HepG2 (cell line): ENCODE measurements around the gene RBX1. TPM values are rescaled to one million over a fixed set of nuclear protein-coding genes. Genes with fewer than 3 reads are reported as not detected.
A peak's percentile ranks its signal among the peaks of the same experiment; 100 is the strongest.

Experiments used
- ATAC-seq: fragments of 200-7000 bp; cut with Tn5 transposase; 3 replicates; pipeline ENCODE4 v1.9.1; 2020; ENCODE audit warnings: mild to moderate bottlenecking, moderate library complexity
- BruUV-seq: library from RNA; stranded (reverse); fragments of 400-500 nt; replicated peaks from 2 replicates; lab custom pipeline; 2021; lab: Mats Ljungman, UMichigan
- CTCF ChIA-PET: fragments of 300-600 bp; formaldehyde crosslinking; extraction: SDS; loops from one replicate; lab custom pipeline; 2021; ENCODE audit warnings: low total read pairs, inconsistent platforms, low intra/inter-chr PET ratio; lab: Yijun Ruan, JAX
- POLR2A ChIA-PET: fragments of 350-600 bp; sonication (Branson Sonifier 250); formaldehyde crosslinking; loops from one replicate; lab custom pipeline; 2020; ENCODE audit warnings: antibody characterized with exemption, inconsistent platforms; lab: Yijun Ruan, JAX
- DNase-seq: peaks from one replicate; pipeline ENCODE4 v3.0.0-alpha.2; 2015; ENCODE audit warnings: low spot score
- FAIRE-seq: peaks from 3 replicates; lab custom pipeline; 2011; peaks lifted over from hg19 to GRCh38; lab: Jason Lieb, UNC
- H2AFZ ChIP-seq: one replicate; pipeline ENCODE4 v1.6.1; 2011; ENCODE audit warnings: low read length, inconsistent platforms
- H3K27ac ChIP-seq: fragments of 300-600 bp; 3 replicates; pipeline ENCODE4 v1.8.0; 2011; ENCODE audit warnings: mixed run types, mild to moderate bottlenecking, mixed read lengths, low read length, inconsistent platforms; ENCODE audit not compliant: insufficient read depth; ENCODE audit errors: extremely low read length
- H3K27me3 ChIP-seq, 2 experiments: fragments of 200-600 bp in 1 of 2; 2 replicates in 1 of 2; 3 replicates in 1 of 2; pipeline versions ENCODE4 v1.6.0 to v1.8.0; 2011; ENCODE audit warnings: low read length in 2 of 2, mild to moderate bottlenecking in 2 of 2, moderate library complexity in 2 of 2, inconsistent platforms in 1 of 2; ENCODE audit not compliant: insufficient read depth in 2 of 2, control insufficient read depth in 1 of 2
- H3K36me3 ChIP-seq, 2 experiments: fragments of 200-600 bp in 1 of 2; replicated peaks in 1 of 2; 2 replicates in 1 of 2; 3 replicates in 1 of 2; pipeline versions ENCODE4 v1.5.1 to v1.8.0; 2011; ENCODE audit warnings: low read length in 2 of 2, inconsistent platforms in 1 of 2; ENCODE audit not compliant: insufficient read depth in 2 of 2, control insufficient read depth in 1 of 2
- H3K4me1 ChIP-seq: 2 replicates; pipeline ENCODE4 v1.5.1; 2012; ENCODE audit warnings: low read length, inconsistent platforms; ENCODE audit not compliant: insufficient read depth
- H3K4me2 ChIP-seq: 2 replicates; pipeline ENCODE4 v1.6.0; 2011; ENCODE audit warnings: low read depth, low read length, inconsistent platforms
- H3K4me3 ChIP-seq, 3 experiments: fragments of 200-600 bp in 1 of 3; sonication (generic), shearing (Covaris generic) in 1 of 3; replicated peaks in 1 of 3; 2 replicates each; pipeline ENCODE4 v1.5.1; 2011 to 2016; ENCODE audit warnings: low read length in 3 of 3, inconsistent platforms in 2 of 3, low read depth in 2 of 3, mild to moderate bottlenecking in 2 of 3, control low read depth in 1 of 3, mixed read lengths in 1 of 3; ENCODE audit not compliant: insufficient read depth in 1 of 3
- H3K79me2 ChIP-seq: one replicate; pipeline ENCODE4 v1.6.1; 2011; ENCODE audit warnings: low read length, inconsistent platforms; ENCODE audit not compliant: insufficient read depth
- H3K9ac ChIP-seq: 2 replicates; pipeline ENCODE4 v1.6.0; 2011; ENCODE audit warnings: mild to moderate bottlenecking, low read depth, low read length, inconsistent platforms; ENCODE audit not compliant: insufficient read depth
- H3K9me3 ChIP-seq: 2 replicates; pipeline ENCODE4 v1.5.1; 2012; ENCODE audit warnings: mild to moderate bottlenecking, low read length
- H4K20me1 ChIP-seq: 2 replicates; pipeline ENCODE4 v1.6.0; 2011; ENCODE audit warnings: inconsistent platforms, mild to moderate bottlenecking, low read length, moderate library complexity; ENCODE audit not compliant: insufficient read depth
- ASH2L ChIP-seq: fragments of 300-600, 200-600 bp; sonication (generic); IDR thresholded peaks from 2 replicates; pipeline ENCODE4 v1.7.0; 2017; ENCODE audit warnings: low read depth, mild to moderate bottlenecking, moderate library complexity, mixed read lengths, low read length; ENCODE audit not compliant: insufficient read length
- CEBPB ChIP-seq: IDR thresholded peaks from 2 replicates; pipeline ENCODE4 v1.6.1; 2011; ENCODE audit warnings: low read depth, low read length, improper control_type of control experiment, borderline replicate concordance
- GABPA ChIP-seq, 2 experiments: IDR thresholded peaks; 2 replicates each; pipeline ENCODE4 v1.6.1; 2011 to 2016; ENCODE audit warnings: low read depth in 2 of 2, low read length in 1 of 2, missing biosample characterization in 1 of 2, missing genetic modification characterization in 1 of 2
- GZF1 ChIP-seq: sonication (generic); formaldehyde crosslinking; IDR thresholded peaks from 2 replicates; pipeline ENCODE4 v1.5.1; 2020; ENCODE audit warnings: mild to moderate bottlenecking, missing genetic modification reagents
- HMGA1 ChIP-seq: sonication (generic); formaldehyde crosslinking; conservative IDR thresholded peaks from 2 replicates; pipeline ENCODE4 v1.4.0; 2020; ENCODE audit warnings: missing genetic modification reagents
- IKZF1 ChIP-seq: fragments of 450-650 bp; IDR thresholded peaks from 2 replicates; pipeline ENCODE4 v1.7.1; 2016
- KAT8 ChIP-seq: IDR thresholded peaks from 2 replicates; pipeline ENCODE4 v1.6.1; 2016; ENCODE audit warnings: missing genetic modification reagents, missing compliant biosample characterization
- KDM4B ChIP-seq: sonication (generic); formaldehyde crosslinking; IDR thresholded peaks from 2 replicates; pipeline ENCODE4 v1.4.0; 2020; ENCODE audit warnings: missing genetic modification reagents
- MEIS2 ChIP-seq: sonication (generic); formaldehyde crosslinking; IDR thresholded peaks from 2 replicates; pipeline ENCODE4 v1.9.0; 2021; ENCODE audit warnings: mild to moderate bottlenecking, missing genetic modification reagents
- MTA1 ChIP-seq: sonication (generic); formaldehyde crosslinking; IDR thresholded peaks from 2 replicates; pipeline ENCODE4 v1.4.0; 2020; ENCODE audit warnings: missing genetic modification reagents, mild to moderate bottlenecking, borderline replicate concordance
- NR1H2 ChIP-seq: sonication (generic); formaldehyde crosslinking; IDR thresholded peaks from 2 replicates; pipeline ENCODE4 v1.8.1; 2022; ENCODE audit warnings: low read depth, missing genetic modification reagents, borderline replicate concordance
- PCBP1 ChIP-seq: fragments of 200-400 bp; formaldehyde crosslinking; IDR thresholded peaks from 2 replicates; pipeline ENCODE4 v1.6.1; 2017; ENCODE audit warnings: mild to moderate bottlenecking, low read depth, low read length, borderline replicate concordance
- PHF20 ChIP-seq: sonication (generic); formaldehyde crosslinking; IDR thresholded peaks from 2 replicates; pipeline ENCODE4 v1.5.0; 2020; ENCODE audit warnings: mild to moderate bottlenecking, missing genetic modification reagents
- SAP130 ChIP-seq: IDR thresholded peaks from 2 replicates; pipeline ENCODE4 v1.6.1; 2016; ENCODE audit warnings: low read depth
- SMAD9 ChIP-seq: sonication (generic); formaldehyde crosslinking; IDR thresholded peaks from 2 replicates; pipeline ENCODE4 v1.5.1; 2020; ENCODE audit warnings: mild to moderate bottlenecking, missing genetic modification reagents
- ZFP1 ChIP-seq: IDR thresholded peaks from 2 replicates; pipeline ENCODE4 v1.6.1; 2016
- ZFY ChIP-seq: sonication (generic); formaldehyde crosslinking; IDR thresholded peaks from 2 replicates; pipeline ENCODE4 v1.4.0; 2020; ENCODE audit warnings: missing genetic modification reagents
- ZNF260 ChIP-seq: sonication (generic); formaldehyde crosslinking; IDR thresholded peaks from 2 replicates; pipeline ENCODE4 v1.4.0; 2020; ENCODE audit warnings: missing genetic modification reagents, low read depth, mild to moderate bottlenecking, borderline replicate concordance
- ZNF451 ChIP-seq: sonication (generic); formaldehyde crosslinking; IDR thresholded peaks from 2 replicates; pipeline ENCODE4 v1.5.0; 2020; ENCODE audit warnings: mild to moderate bottlenecking, missing genetic modification reagents
- ZNF503 ChIP-seq: sonication (generic); formaldehyde crosslinking; IDR thresholded peaks from 2 replicates; pipeline ENCODE4 v1.4.0; 2020; ENCODE audit warnings: missing genetic modification reagents
- ZNF672 ChIP-seq: sonication (generic); formaldehyde crosslinking; IDR thresholded peaks from 2 replicates; pipeline ENCODE4 v1.8.1; 2022; ENCODE audit warnings: missing genetic modification reagents
- ZNF691 ChIP-seq: sonication (generic); formaldehyde crosslinking; IDR thresholded peaks from 2 replicates; pipeline ENCODE4 v1.4.0; 2020; ENCODE audit warnings: missing genetic modification reagents, low read depth, mild to moderate bottlenecking, borderline replicate concordance
- ZNF704 ChIP-seq: sonication (generic); formaldehyde crosslinking; IDR thresholded peaks from 2 replicates; pipeline ENCODE4 v1.8.1; 2023; ENCODE audit warnings: mild to moderate bottlenecking, inconsistent platforms, moderate library complexity, missing genetic modification reagents, borderline replicate concordance
- ZNF775 ChIP-seq: sonication (generic); formaldehyde crosslinking; IDR thresholded peaks from 2 replicates; pipeline ENCODE4 v1.4.0; 2020; ENCODE audit warnings: missing genetic modification reagents, mild to moderate bottlenecking, moderate library complexity, borderline replicate concordance
- WGBS: methylation state at CpG from one replicate; pipeline ENCODE4 v1.1.6; 2017; ENCODE audit warnings: low lambda C conversion rate; 5-methylcytosine and 5-hydroxymethylcytosine counted together
- in situ Hi-C: cut with HindIII; loops from 2 replicates; pipeline ENCODE4 v1.10.0; 2017; ENCODE audit warnings: low pct_unique_long_range_greater_than_20kb; ENCODE audit not compliant: extremely low pct_ligation_motif_present
- intact Hi-C: fragments of 100-400 bp; cut with micrococcal nuclease; formaldehyde crosslinking; loops from one replicate; pipeline ENCODE4 v1.10.0; 2022; ENCODE audit not compliant: unreplicated experiment
- polyA plus RNA-seq, 8 experiments: library from polyadenylated mRNA; depleted of rRNA in 3 of 8; stranded (reverse) in 7 of 8; unstranded in 1 of 8; fragments of >200 nt; fragmentation: Illumina TruSeq in 4 of 8; extraction: Trizol in 4 of 8; gene quantifications; 2 replicates each; pipeline versions ENCODE4 v1.2.1 to v1.2.3, GENCODE V29; 2011 to 2016; ENCODE audit warnings: low read depth in 4 of 8, missing spikeins in 1 of 8, mixed read lengths in 1 of 8; ENCODE audit not compliant: insufficient read depth in 1 of 8
- total RNA-seq, 5 experiments: library from RNA; depleted of rRNA; stranded (reverse); fragments of >200 nt; fragmentation: Illumina TruSeq; extraction: Trizol; gene quantifications; 2 replicates each; pipeline ENCODE4 v1.2.3, GENCODE V29; 2016; ENCODE audit warnings: low read depth in 1 of 5

Gene RBX1
- total and polyA plus RNA-seq, 2 of the 13 experiments (the other 11 are each of a cell fraction or from before 2014, with no cell fraction given), result 84.9 to 90.2 TPM

GRCh38 chr22:41003066-41003465 lies 51.9 kb downstream of the RBX1 start:
- H3K79me2 ChIP-seq, result no peaks in the 10 kb centered on the region
- peaks cover 34% of the 10 kb centered on the region for H3K4me1 ChIP-seq
- no TSS peak for BruUV-seq
- ChIA-PET CTCF (no interaction called here), POLR2A (interaction anchor here (0.8 to 3.4 kb wide), 8 partner anchors 19 to 377 kb away, joined by 3 to 50 read pairs (median 4); partner anchors contain the start of genes EP300 and RBX1)
- H3K9me3 ChIP-seq, result no peaks in the 10 kb centered on the region
- no peaks in the 10 kb centered on the region for H3K27me3 ChIP-seq
- WGBS, result 6% methylated on average over 10 of the region's 10 CpGs
- peak overlapping the region; percentile 81 for H3K4me2 ChIP-seq
- intact Hi-C loops, result no loop called here
- peak overlapping the region; percentile 51; the same call in 1 of the 2 replicates for H3K9ac ChIP-seq
- DNase-seq, result peak; percentile 64
- in situ Hi-C loops, result no loop called here
- peak; percentile 78 for ATAC-seq
- peak overlapping the region; percentile 11 to 41 (median 38); a peak in 5 of 6 replicates for H3K4me3 ChIP-seq
- peak overlapping the region; percentile 96 for H2AFZ ChIP-seq
- no peaks in the 10 kb centered on the region for H4K20me1 ChIP-seq
- H3K27ac ChIP-seq, result no peak overlapping the region
- peak; percentile 26 for FAIRE-seq
- no peaks in the 10 kb centered on the region for H3K36me3 ChIP-seq
- TF ChIP-seq ZNF503 (CRISPR knock-in tag) (0 out of 2 replicates have a peak, but pooled peaks have one; percentile 26), CEBPB (no peak), KAT8 (CRISPR knock-in tag) (0 out of 2 replicates have a peak, but pooled peaks have one; percentile 36), SAP130 (CRISPR knock-in tag) (peak; percentile 51; the same call in 1 of the 2 replicates), PHF20 (CRISPR knock-in tag) (no peak), GABPA (IDR thresholded peaks at IDR 0.05; ENCODE audit: low read depth, low read length) (no peak), GABPA (CRISPR knock-in tag; IDR thresholded peaks at IDR 0.05; ENCODE audit: low read depth) (peak; percentile 49), MEIS2 (CRISPR knock-in tag) (peak; percentile 37; the same call in 1 of the 2 replicates), ZNF775 (CRISPR knock-in tag) (no peak), ZFY (CRISPR knock-in tag) (0 out of 2 replicates have a peak, but pooled peaks have one; percentile 23), GZF1 (CRISPR knock-in tag) (no peak), IKZF1 (no peak), ZNF451 (CRISPR knock-in tag) (no peak), ZNF260 (no peak), NR1H2 (no peak), ZFP1 (CRISPR knock-in tag) (no peak), MTA1 (CRISPR knock-in tag) (no peak), KDM4B (CRISPR knock-in tag) (no peak), ZNF672 (CRISPR knock-in tag) (no peak), ZNF691 (CRISPR knock-in tag) (no peak), PCBP1 (no peak), SMAD9 (no peak), HMGA1 (CRISPR knock-in tag) (no peak), ZNF704 (CRISPR knock-in tag) (no peak), ASH2L (no peak)
